HG03196 (cell line): ENCODE data around the gene BMPR2.
A peak's percentile ranks its signal among the peaks of the same experiment; 100 is the strongest.
"Not testable (repeated sequence)": the region's sequence is repeated elsewhere in the genome, so short reads cannot be mapped to it uniquely, and the experiment has no call there.

ENCODE experiments used
- ATAC-seq: cut with Tn5 transposase; IDR thresholded peaks from one replicate; pipeline ENCODE4 v1.9.1; 2021; ENCODE audit not compliant: unreplicated experiment

Gene BMPR2

DNA sequence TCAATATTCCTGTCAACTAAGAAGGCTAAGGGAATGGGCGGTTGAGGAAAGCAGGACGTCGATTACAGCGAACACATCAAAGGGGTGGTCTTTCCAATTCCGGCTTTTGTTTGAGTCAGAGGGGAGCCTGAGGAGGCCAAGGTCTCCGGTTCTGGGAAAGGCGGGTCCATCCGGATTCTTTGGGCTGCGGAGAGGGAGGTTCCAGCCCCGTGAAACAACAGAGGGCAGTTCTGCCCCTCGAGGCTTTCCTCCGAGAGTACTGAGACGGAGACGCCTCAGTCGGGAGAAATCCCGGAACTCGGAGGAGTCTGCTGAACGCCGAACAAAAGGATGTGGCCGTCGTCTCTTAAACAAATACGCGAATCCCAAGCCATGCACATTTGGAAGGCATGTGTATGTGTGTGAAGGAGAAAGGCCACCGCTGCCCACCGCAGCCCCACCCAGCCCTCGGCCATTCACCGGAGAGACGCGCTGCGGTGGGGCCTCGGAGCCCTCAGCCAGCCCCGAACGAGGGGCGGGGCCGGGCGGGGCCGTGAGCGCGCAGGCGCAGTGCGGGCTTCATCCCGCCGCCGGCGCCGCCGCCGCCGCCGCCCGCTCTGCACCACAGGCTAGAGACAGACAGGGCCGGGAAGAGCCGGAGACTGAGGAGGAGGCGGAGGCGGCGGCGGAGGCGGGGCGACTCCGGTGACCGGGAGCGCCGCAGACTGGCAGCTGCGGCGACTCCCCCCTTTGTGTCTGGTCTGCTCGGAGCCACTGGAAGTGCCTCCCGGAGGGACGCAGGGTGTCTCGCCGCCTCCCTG lies at the start of gene BMPR2:
BMPR2 (plus strand) TSS at position 719 of the 800 bp plus-strand sequence. CDS start 1,148 bp downstream, outside the sequence.
- peak; percentile 69 for ATAC-seq

- no peak for ATAC-seq
These were observed 48.3 kb upstream of the BMPR2 start for GRCh38 chr2:202327858-202328257.

DNA sequence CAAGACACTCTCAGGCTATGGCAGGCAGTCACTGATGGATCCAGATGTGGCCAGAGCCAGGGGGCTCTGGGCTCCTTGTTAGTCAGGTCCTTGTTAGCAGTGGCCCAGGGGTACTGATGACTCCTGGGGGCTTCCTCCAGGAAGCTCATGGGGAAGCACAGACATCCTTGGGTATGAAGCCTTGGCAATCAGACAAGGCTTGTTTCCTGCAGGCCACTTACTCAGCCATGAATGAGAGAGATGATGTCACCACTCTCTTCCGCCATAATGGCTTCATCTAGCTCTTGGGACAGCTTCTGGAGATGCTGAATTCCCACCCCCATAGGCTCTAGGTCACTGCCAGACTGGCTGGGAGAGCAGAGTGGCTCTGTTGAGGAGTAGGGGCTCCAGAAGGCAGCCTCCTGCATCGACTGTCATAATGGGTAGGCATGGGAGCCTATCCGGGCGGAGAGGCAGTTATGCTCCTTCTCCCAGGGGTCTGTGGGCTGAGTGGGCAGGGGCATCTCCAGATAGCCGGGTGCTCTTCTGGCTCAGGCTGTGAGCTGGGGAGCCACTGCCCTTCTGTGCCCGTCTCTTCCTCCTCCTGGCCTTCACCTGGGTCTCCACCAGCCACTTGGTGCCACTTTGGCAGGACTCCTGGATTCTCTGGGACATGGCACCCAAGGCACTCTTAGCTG lies 40.2 kb upstream of the BMPR2 start:
- ATAC-seq = no peak

DNA sequence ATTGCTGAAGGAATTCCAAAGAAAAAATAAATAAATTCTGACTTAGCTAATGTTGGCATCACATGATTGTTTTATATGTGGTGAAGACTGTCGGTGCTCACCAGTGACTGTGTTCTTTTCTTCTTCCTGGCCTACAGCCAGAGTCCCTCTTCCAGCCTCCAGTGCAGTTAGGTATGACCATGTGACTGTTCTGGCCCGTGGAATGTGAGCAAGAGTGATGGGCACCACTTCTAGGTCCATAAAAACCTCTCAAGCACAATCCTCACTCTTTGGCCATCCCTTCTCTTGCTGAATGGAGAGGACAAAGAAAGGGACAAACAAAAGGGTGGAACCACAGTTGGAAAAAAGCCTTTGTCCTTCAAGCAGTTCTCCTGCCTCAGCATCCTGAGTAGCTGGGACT lies 39.0 kb upstream of the BMPR2 start:
- no peak for ATAC-seq

DNA sequence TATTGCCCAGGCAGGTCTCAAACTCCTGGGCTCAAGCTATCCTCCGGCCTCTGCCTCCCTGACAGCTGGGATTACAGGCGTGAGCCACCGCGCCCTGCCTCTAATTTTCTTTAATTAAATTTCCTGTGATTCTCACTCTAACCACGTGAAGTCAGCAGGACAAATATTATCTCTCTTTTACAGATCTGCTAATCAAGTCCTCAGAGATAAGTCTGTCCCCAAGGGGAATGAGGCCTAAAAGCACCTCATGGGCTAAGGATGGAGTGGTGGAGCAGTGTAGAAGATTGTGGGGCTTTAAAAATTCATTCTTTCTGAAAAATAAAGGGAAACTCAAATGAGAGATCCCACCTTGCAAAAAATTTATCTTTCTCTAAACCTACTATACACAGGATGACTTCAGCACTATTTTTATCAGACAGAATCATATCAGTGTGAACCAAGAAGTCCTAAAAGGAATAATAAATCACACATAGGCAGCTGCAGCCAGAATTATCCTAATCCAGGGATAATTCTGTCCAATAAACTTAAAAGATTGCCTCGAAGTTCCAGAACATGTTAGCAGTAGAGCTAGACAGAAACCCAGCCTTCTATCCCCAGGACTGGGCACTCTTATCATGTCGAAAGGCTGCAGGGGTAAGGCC lies 38.3 kb upstream of the BMPR2 start:
- ATAC-seq = no peak

- no peak for ATAC-seq
These were observed 36.9 kb upstream of the BMPR2 start for GRCh38 chr2:202339071-202339870.

DNA sequence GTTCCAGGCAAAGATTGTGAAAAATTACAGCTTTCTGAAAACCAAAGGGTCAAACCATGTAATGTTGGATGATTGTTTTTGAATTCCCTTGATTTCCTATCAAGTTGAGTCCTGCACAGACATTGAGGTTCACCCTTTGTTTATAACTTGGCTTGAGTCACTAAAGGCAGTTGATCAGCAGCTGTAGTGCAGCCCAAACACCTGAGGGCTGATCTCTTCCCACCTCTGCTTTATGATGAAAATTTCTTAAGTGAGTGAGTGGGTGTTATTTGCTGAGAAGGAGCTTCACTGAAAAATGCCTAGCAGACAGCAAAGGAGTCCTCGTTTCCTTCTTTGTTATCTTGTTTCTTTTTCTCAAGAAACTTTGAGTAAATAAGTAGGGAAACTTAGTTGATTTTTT lies 31.9 kb upstream of the BMPR2 start:
- ATAC-seq = no peak

- no peak for ATAC-seq
These were observed 29.9 kb upstream of the BMPR2 start for GRCh38 chr2:202346180-202346579.

GRCh38 chr2:202353430-202353829 lies 22.7 kb upstream of the BMPR2 start:
- no peak for ATAC-seq

GRCh38 chr2:202355993-202356505 lies 20.1 kb upstream of the BMPR2 start:
- no peak for ATAC-seq

- ATAC-seq = not testable (repeated sequence)
These were observed 17.2 kb upstream of the BMPR2 start for GRCh38 chr2:202358924-202359323.

- no peak for ATAC-seq
These were observed 15.5 kb upstream of the BMPR2 start for GRCh38 chr2:202360646-202361045.

DNA sequence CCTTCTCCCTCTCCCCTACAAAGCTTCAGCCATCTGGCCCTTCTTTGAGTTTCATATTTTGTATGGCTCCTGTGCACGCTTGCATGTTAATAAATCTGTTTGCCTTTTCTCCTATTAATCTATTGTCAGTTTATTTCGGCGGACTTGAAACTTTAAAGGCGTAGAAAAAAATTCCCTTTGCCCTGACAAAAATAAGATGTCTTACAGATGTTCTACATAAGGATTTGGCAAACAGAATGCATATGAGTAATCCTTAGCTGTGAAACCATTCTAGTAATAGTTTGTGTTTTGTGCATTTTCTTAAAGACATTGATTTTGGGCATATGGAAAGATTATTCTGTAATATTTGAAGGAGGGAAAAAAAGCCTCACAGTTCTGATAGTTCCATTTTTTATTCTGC lies 15.0 kb upstream of the BMPR2 start:
- no peak for ATAC-seq

GRCh38 chr2:202373490-202373889 lies 2.6 kb upstream of the BMPR2 start:
- no peak for ATAC-seq

DNA sequence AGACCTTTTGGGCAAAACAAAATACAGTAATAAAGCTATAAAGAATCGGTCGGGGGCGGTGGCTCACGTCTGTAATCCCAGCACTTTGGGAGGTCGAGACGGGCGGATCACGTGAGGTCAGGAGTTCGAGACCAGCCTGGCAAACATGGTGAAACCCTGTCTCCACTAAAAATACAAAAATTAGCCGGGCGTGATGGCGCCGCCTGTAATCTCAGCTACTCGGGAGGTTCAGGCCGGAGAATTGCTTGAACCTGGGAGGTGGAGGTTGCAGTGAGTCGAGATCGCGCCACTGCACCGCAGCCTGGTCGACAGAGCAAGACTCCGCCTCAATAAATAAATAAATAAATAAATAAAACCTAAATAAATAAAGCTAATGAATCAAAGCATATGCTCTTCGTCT lies 1.7 kb upstream of the BMPR2 start:
- not testable (repeated sequence) for ATAC-seq

GRCh38 chr2:202375033-202375608 lies 1.0 kb upstream of the BMPR2 start:
- ATAC-seq = no peak

- peak; percentile 3 for ATAC-seq
These were observed 506 bp downstream of the BMPR2 start for GRCh38 chr2:202376460-202377206.

- ATAC-seq = no peak
These were observed 1.2 kb downstream of the BMPR2 start for GRCh38 chr2:202377207-202377761.

DNA sequence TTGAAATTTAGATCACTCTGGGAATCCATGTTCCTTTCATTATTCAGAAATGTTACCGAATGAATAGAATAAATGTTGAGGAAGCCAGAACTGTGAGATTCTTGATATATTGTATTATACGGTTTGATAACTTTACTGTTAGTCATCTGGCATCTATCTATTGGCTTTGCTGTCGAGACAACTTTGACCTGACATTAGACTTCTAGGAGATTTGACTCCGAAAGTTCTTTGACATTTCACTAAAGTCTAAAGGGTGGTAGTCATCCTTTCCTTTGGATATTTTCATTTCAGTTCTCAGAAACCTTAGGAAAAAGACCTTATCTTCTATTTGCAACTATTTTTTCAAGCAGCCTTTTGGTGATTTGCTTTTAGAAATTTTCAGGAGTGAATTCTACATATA lies 1.9 kb downstream of the BMPR2 start:
- ATAC-seq = no peak
